Body of pancreas (tissue), 4 donors: Measurements from ENCODE around the gene THEM5. TPM values are rescaled to one million over a fixed set of nuclear protein-coding genes. Genes with fewer than 3 reads are reported as not detected.
A peak's percentile ranks its signal among the peaks of the same experiment; 100 is the strongest.

Source experiments
- ATAC-seq: fragments of 150-250 bp; one replicate; pipeline ENCODE4 v1.9.1; 2016
- DNase-seq, 4 donors: peaks; one replicate each; pipeline ENCODE4 v3.0.0-alpha.2; 2019
- H3K27ac ChIP-seq, 4 donors: fragments of 200-600 bp; sonication (generic); 1 replicate in 3 of 4; 2 replicates in 1 of 4; pipeline versions ENCODE4 v1.5.1 to v1.6.1; 2016 to 2019; ENCODE audit warnings: mild to moderate bottlenecking in 1 of 4, mixed read lengths in 1 of 4, moderate library complexity in 1 of 4
- H3K27me3 ChIP-seq, 2 donors: fragments of 200-600 bp; sonication (generic); one replicate each; pipeline ENCODE4 v1.6.0; 2016; ENCODE audit warnings: mild to moderate bottlenecking in 1 of 2
- H3K36me3 ChIP-seq, 2 donors: fragments of 200-600 bp; sonication (generic); replicated peaks in 1 of 2; 2 replicates each; pipeline ENCODE4 v1.5.1; 2016; ENCODE audit warnings: low read depth in 2 of 2; ENCODE audit not compliant: insufficient read depth in 1 of 2
- H3K4me1 ChIP-seq: fragments of 200-600 bp; sonication (generic); one replicate; pipeline ENCODE4 v1.6.0; 2016
- H3K4me3 ChIP-seq, 2 donors: fragments of 200-600 bp; sonication (generic); 1 replicate in 1 of 2; 2 replicates in 1 of 2; pipeline ENCODE4 v1.5.1; 2016 to 2019
- H3K9me3 ChIP-seq, 3 donors: fragments of 200-600 bp; sonication (generic); 1 replicate in 2 of 3; 2 replicates in 1 of 3; pipeline ENCODE4 v1.5.1; 2016
- POLR2A ChIP-seq, 3 donors: fragments of 450-650 bp; IDR thresholded peaks; one replicate each; pipeline ENCODE4 v1.6.1; 2016; ENCODE audit warnings: antibody characterized with exemption in 3 of 3, mild to moderate bottlenecking in 2 of 3
- WGBS, 2 donors: methylation state at CpG; one replicate each; pipeline ENCODE4 v1.1.5; 2017; 5-methylcytosine and 5-hydroxymethylcytosine counted together
- intact Hi-C: fragments of 100-400 bp; cut with DNase I; formaldehyde crosslinking; loops from one replicate; pipeline ENCODE4 v1.15.1; 2023
- total RNA-seq, 2 donors: library from RNA; depleted of rRNA; stranded (reverse); fragments of >200 nt; gene quantifications; one replicate each; pipeline ENCODE4 v1.1.0, GENCODE V29; 2016
- TF ChIP-seq, protein P1 (sequence below), 7 experiments: fragments of 450-650 bp in 4 of 7; fragments of 200-600 bp in 3 of 7; sonication (generic) in 3 of 7; IDR thresholded peaks; one replicate each; pipeline ENCODE4 v1.5.1; 2016 to 2019; ENCODE audit warnings: antibody characterized with exemption in 7 of 7

THEM5 gene
- total RNA-seq, 2 donors from 2014 or later, result not detected

DNA sequence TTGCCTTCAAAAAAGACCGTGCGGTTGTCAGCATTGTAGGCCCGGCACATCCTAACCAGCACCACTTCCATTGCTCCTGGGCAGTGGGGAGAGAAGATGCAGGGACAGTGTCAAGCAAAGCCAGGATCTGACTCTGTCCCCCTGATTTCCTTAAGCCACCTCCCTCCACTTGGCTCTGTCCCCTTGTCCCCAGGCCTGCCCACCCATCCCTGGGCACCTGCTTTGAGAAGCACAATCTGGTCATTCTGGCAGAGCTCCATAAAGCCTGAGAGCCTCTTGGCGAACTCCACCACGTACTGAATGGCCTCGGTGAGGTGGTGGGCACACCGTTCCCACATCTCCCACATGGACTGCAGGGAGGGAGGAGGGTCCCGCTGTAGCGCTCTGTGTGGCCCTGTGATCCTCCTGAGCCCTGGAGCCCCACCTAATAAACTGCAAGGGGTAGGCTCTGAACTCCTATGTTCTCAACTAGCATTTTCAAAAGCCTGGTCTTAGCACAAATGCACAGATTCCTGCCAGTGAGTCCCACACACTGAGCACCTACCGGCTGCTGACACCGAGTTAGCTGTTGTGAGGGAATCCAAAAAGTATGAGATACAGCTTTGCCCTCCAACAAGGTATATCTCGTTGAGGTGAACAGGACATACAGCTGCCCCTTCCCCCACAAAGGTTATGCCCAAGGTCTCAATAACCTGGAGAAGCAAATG lies 40.1 kb downstream of the THEM5 start:
- Histone ChIP-seq H3K27me3 (no peaks in the 10 kb centered on the region), H3K9me3 (no peaks in the 10 kb centered on the region), H3K4me3 (no peak overlapping the region), H3K4me1 (peaks cover 16% of the 10 kb centered on the region), H3K27ac (no peak overlapping the region), H3K36me3 (peaks cover 0 to 12% of the 10 kb centered on the region in 2 donors)
- DNase-seq (no peak), ATAC-seq (no peak)
- 81 to 88% methylated on average over 6 to 12 of the region's 12 CpGs for WGBS, 2 donors
- no peak for TF ChIP-seq POLR2A (IDR thresholded peaks at IDR 0.05)
- TF ChIP-seq, protein P1, sequence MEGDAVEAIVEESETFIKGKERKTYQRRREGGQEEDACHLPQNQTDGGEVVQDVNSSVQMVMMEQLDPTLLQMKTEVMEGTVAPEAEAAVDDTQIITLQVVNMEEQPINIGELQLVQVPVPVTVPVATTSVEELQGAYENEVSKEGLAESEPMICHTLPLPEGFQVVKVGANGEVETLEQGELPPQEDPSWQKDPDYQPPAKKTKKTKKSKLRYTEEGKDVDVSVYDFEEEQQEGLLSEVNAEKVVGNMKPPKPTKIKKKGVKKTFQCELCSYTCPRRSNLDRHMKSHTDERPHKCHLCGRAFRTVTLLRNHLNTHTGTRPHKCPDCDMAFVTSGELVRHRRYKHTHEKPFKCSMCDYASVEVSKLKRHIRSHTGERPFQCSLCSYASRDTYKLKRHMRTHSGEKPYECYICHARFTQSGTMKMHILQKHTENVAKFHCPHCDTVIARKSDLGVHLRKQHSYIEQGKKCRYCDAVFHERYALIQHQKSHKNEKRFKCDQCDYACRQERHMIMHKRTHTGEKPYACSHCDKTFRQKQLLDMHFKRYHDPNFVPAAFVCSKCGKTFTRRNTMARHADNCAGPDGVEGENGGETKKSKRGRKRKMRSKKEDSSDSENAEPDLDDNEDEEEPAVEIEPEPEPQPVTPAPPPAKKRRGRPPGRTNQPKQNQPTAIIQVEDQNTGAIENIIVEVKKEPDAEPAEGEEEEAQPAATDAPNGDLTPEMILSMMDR (IDR thresholded peaks at IDR 0.05), result no peak
- intact Hi-C loops, result no loop called here

DNA sequence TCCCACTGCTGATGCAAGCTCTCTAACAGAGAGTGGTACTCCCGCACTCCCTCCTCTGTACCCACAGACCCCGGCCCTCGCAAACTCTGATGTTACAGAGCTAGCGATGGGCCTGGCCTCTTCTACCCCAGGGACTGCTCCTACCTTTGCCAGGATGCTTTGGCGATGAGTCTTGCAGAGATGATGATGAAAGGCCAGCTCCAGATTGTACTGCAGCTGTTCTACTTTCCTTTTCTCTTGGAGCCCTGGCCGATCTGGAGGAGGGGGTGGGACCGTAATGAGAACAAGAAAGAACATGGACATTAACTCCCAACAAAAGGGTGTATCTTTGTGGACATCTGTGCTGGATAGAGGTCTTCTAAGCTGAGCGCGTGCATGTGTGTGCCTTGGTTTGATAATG lies 42.3 kb downstream of the THEM5 start:
- intact Hi-C loops, result no loop called here
- Histone ChIP-seq H3K4me3 (no peak overlapping the region), H3K36me3 (peaks cover 0 to 15% of the 10 kb centered on the region in 2 donors), H3K9me3 (no peaks in the 10 kb centered on the region), H3K4me1 (peaks cover 16% of the 10 kb centered on the region), H3K27me3 (no peaks in the 10 kb centered on the region), H3K27ac (no peak overlapping the region)
- 82 to 84% methylated on average over 9 of the region's 9 CpGs for WGBS, 2 donors
- TF ChIP-seq, protein P1 (IDR thresholded peaks at IDR 0.05), result no peak
- TF ChIP-seq POLR2A (IDR thresholded peaks at IDR 0.05), result no peak
- ATAC-seq (no peak), DNase-seq (no peak)

DNA sequence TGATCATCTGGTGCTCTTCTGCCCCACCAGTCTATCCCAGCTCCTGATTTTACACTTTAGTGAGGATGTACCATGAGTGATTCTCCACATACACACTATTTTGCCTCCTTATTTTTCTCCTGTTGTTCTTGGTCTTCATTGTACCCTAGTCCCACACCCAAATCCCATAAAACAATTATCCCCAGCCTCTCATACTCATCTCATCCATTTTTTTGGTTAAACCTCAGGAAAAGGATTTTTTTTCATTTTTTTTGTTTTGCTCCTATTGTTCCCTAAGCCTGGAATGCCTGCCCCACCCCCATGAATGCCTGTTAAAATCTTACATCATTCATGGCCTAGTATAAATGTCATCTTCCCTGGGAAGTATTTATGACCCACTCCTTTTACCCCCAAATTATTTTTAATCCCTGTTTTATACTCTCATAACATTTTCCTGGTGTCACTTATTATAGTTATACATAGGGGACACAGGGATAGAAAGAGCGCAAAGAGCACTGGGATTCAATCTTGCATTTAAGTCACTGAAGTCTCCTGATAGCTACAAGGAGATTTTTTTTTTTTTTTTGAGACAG lies 43.4 kb downstream of the THEM5 start:
- peaks cover 16% of the 10 kb centered on the region for H3K4me1 ChIP-seq
- 88 to 100% methylated on average over 1 of the region's 1 CpG for WGBS, 2 donors
- H3K36me3 ChIP-seq, result peaks cover 0 to 11% of the 10 kb centered on the region in 2 donors
- H3K4me3 ChIP-seq, result no peak overlapping the region
- H3K27me3 ChIP-seq, result no peaks in the 10 kb centered on the region
- no peaks in the 10 kb centered on the region for H3K9me3 ChIP-seq
- ATAC-seq, result no peak
- DNase-seq, result no peak
- peak overlapping the region in 3 of 4 donors; percentile 28 to 47 (median 32) for H3K27ac ChIP-seq
- TF ChIP-seq POLR2A (IDR thresholded peaks at IDR 0.05), result no peak
- TF ChIP-seq, protein P1 (IDR thresholded peaks at IDR 0.05), result no peak
- intact Hi-C loops, result no loop called here

DNA sequence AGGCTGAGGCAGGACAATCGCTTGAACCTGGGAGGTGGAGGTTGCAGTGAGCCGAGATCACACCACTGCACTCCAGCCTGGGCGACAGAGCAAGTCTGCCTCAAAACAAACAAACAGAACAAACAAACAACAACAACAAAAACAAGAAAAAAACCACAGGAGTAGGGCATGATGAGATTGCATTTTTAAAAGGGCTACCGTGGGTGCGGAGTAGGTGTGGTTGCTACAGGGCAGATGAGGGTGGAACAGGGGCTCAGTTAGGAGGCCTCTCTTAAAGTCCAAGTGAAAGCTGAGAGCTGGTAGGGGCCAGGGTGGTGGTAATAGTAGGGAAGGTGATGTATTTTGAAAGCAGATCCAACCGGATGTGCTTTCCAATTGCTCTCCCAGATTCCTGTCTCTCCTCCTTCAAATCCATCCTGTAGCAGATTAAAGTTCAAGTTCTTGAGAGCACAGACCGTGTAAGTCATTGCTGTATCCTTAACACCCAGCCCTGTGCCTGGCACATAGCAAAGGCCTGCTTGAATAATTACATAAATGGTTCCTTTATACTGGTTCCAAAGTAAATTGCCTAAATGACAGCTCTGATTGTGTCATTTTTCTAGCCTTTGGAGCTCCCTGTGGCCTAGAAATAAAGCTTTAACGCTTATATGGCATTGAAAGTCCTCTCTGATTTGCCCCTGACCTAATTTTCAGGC lies 44.1 kb downstream of the THEM5 start:
- 48 to 54% methylated on average over 7 to 8 of the region's 8 CpGs for whole genome bisulfite sequencing, 2 donors
- intact Hi-C loops, result no loop called here
- Histone ChIP-seq H3K9me3 (no peaks in the 10 kb centered on the region), H3K36me3 (peaks cover 0 to 7% of the 10 kb centered on the region in 2 donors), H3K27me3 (no peaks in the 10 kb centered on the region), H3K4me1 (peaks cover 16% of the 10 kb centered on the region), H3K27ac (peak overlapping the region in 3 of 4 donors; percentile 28 to 47 (median 32)), H3K4me3 (no peak overlapping the region)
- TF ChIP-seq, protein P1 (IDR thresholded peaks at IDR 0.05), result no peak
- TF ChIP-seq POLR2A (IDR thresholded peaks at IDR 0.05), result no peak
- peak in 3 of 4 donors; percentile 54 to 66 (median 63) for DNase-seq
- ATAC-seq, result peak; percentile 65
